GM18868 (cell line): ENCODE results near the gene FAR2.
A peak's percentile ranks its signal among the peaks of the same experiment; 100 is the strongest.
"Not testable (repeated sequence)": the region's sequence is repeated elsewhere in the genome, so short reads cannot be mapped to it uniquely, and the experiment has no call there.

ENCODE experiments used
- ATAC-seq: cut with Tn5 transposase; IDR thresholded peaks from one replicate; pipeline ENCODE4 v1.9.1; 2021; ENCODE audit warnings: mild to moderate bottlenecking, moderate library complexity; ENCODE audit not compliant: unreplicated experiment

Gene FAR2

DNA sequence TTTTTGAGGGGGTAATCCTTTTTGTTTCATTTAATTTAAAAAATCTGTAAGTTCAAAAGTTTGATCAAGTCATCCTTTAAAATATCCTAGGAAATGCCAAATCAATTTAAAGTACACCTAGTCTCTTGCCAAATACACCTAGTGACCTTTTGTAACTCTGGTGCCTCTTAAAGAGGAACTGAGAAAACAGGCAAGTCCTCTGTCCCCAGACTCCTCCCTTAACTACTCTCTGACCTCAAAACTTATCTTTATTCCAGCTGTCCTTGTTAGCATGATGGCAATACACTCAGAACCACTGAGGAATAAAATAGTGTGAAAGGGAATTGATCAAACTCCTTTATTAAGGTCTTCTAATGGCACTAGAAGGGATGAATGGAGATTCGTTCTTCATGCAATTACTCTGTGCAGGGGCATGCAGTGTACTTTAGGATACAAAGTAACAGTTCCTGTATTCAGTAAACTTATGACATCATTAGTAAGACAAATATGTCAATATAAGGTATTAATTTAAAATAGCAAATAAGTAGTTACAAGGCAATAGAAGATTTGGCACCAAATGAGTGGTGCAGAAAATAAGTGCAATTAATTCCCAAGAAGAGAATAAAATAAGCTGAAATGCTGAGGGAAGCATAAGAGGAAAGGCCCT lies 3.3 kb downstream of the FAR2 start:
- peak; percentile 81 for ATAC-seq

DNA sequence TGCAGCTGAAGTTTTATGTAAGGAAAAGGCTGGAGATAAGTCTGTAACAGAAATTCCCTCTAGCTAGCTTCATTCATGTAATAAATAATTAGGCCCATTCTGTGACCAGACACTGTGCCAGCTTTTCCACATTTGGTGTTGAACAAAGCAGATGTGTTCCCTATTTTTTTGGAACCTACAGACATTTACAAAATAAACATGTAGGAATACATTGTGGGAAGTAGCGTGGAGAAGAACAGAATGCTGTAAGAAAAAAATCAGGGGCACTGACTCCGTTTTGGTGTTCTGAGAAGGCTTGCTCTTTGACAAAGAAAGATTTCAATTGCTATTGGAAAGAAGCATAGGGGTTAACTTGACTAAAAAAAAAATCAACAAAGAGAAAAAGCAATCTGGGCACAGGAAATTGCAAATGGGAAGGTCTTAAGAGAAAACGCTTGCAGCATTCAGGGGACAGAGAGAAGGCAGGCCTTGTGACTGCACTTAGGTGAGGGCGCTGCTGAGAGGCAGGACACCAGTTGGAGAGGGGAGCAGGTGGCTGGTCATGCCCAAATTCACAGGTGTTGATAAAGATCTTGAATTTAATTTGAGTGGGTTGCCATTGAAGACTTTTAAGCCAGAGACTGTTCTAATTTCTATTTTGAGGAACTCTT lies 4.0 kb downstream of the FAR2 start:
- ATAC-seq: no peak

DNA sequence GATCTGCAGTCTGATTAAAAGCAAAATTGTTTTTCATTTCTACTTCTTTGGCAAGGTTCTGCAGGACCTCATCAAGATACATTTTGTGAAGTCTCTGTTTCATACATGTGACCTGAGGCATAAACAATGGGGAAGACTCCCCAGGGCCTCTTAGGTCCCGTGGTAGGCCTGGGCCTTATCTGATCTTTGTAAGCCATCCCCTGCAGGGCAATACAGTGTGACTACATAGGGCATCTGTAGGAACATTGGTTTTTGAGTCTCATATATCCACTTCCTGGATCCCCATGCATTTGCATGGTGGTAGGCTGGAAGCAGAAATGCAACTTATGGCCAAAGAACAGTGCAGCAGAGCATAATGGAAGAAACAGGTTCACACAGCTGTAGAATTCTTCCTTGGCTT lies 6.0 kb downstream of the FAR2 start:
- ATAC-seq: peak; percentile 78

DNA sequence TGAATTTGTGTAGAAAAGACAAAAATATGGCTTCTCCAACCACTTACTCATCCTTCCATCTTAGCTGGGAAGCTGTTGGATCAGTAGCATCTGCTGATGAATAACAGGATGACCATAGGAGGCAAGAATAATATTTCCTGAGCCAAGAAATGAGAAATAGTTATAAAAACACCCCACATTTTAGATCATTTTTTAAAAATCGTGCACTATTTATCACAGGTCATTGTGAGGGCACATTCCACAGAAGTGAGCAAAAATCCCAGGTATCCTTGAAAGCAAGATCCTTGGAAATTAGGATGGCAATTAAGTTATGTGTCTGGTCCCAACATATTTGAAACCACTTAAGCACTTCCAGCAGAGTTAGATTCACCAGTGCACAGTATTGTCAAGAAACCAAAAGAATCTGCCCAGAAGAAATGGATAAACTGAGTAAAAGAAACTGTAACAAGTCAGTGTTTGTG lies 8.4 kb downstream of the FAR2 start:
- no peak for ATAC-seq

DNA sequence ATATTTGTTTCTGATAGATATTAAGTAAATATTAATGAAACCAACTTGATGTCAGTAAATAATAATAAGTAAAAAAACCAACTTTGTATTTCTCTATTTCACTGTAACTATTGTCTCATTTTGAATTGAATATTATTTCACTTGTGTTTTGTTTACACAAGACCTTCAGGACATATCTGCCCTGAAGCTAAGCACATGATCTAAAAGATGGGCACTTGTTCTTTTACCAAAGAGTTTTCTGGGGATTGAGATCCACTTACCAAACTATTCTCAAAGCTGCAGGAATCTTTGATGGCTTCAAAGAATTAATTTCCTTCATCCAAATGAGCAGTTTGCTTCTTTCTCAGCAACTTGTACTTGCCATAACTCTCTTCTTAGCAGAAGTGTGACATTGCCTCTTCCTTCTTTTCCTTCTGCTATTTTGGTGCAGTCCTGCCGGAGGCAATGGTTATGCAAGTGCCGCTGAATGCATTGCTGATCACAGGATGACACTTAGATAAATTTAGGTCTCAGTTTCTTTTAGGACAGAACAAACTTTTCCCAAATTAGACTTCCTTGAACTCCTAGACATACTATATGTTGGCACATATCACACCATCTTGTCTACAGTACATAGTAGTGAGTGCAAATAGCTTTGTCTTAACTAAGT lies 9.2 kb downstream of the FAR2 start:
- no peak for ATAC-seq

DNA sequence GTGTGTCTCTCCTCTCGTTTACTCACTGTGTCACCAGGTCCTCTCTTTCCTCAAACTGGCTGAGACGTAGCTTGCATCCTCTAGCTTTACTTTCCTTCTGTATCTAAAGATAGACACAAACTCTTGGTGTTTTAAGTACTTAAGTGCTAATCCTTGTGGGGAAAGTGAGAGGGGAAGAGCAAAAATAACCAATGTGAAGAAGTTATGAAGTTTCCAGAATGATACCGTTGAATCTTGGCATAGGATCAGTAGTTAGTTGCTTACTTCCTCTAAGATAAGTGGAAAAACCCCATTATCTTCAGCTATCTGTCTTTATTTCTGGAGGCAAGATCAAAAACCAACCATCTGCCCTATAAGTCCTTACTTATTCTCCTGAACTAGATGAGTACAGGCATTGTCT lies 10.6 kb downstream of the FAR2 start:
- no peak for ATAC-seq

DNA sequence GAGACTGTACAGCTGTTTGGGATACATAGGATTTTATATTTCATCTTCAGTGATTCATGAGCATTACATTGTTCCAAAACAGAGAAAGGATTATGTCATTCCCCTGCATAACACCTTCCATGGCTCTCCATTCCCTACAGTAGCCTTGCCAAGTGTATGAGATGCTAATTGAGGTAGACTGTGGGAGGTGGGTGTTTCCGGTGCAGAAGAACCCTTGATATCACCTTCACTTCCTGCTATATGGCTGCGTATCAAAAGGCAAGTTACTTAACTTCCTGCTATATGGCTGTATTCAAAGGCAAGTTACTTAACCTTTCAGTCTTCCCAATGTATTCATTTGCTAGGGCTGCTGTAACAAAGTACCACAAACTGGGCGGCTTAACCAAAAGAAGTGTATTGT lies 11.2 kb downstream of the FAR2 start:
- ATAC-seq: no peak

DNA sequence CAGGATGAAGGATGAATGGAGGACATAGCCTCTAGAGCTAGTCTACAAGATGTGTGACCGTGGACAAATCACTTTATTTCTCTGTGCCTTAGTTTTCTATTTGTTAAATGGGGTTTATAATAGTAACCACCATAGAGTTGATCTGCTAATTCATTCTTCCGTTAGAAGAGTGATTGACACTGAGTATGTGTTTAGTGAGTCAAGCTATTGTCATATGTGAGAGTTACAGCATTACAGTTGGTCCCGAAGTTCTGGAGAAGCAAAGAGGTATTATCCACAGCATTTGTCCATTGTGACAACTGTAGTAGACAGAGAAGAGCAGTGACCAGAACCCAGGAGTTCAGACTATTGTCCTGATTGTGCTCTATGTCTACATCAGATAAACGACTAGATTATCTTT lies 14.1 kb downstream of the FAR2 start:
- ATAC-seq: no peak

DNA sequence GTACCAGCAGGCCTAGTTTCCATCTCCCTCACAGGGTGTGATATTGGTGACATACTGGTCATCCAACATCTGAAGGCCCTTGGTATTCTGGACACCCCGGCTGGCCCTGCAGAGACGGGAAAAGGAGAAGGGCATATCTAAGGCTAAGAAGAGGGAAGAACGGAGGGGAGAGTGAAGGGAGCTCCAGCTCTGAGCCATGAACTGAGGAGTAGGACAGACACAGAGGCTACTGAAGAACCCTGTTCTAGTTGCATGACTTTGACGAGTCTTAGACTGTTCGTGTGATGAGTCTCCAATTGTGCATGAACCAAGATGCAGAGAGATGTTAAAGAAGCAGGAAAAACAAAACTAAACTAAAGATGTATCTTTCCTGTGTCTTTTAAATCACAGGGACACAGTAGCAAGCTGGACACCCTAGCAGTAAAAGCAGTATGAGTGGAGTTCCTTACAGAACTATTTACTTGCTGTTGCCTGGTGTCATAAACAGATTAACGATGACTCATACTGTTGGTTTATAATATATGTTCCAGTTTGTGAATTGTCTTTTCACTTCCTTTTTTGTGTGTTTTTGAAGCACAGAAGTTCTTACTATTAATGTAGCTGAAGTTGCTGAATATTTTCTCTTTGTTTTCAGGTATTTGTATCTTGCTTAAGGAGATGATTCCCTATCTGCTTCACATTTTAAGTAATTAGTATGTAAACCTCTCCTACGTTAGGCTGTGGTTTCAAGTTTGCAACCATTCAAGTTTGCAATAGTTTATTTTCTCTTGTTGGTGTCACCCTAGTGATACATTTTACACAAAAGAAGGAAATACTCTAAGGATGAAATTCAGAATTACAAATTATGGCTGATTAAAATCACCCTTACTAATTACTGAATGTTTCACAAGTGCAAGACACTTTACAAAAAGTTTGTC lies 15.7 kb downstream of the FAR2 start:
- ATAC-seq: peak; percentile 100

DNA sequence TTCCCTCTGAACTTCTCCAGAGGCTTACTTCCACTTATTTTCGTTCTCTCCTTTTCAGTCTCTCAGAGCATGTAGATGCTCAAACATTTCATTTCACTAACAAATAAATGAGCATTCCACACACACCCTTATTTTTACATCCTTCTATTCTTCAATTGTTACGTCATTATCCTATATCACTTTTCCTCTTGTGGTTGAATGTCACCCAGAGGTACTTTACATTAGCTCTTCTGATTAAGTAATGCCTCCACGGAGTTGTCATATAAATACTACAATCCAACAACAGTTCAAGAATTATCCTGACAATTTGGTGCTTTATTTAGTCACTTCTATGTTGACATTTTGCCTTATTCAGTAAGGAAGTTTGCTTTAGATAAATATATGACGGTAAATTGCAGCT lies 18.4 kb downstream of the FAR2 start:
- ATAC-seq: no peak

DNA sequence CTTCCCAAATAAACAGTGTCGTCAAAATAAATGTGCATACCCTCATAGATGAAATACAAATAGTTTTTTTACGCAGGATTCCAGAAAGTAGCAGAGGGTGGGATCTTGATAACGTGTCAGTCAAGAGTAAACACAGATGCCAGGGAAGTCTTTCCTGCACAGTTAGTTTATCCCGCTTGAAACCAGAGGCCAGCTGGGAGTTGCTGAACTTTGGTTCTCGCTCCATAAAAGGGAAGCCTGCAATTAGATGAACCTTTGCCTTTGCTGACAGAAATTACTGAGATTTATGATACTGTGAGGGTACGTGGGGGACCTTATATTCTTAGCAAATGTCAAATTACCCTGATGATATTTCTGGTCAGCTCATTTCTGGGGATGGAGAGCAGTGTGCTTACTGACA lies 18.9 kb downstream of the FAR2 start:
- no peak for ATAC-seq

DNA sequence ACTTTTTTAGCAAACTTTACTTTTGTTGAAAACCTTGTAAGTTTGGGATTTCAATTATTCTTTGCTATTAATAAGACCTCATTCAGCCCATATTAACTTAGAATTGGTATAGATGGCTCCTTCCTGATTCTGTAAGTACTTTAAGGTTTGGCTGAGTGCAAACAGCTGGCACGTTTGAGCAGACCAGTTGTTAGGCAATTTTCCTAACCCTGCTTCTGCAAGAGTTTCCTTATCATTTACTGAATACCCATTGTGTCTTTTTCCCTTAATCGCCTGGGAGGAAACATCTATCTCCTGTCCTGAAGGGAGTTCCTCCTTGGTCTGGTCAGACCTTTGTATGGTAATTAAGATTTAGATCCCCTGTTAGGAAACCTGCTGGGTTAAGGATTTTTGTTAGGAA lies 20.9 kb downstream of the FAR2 start:
- ATAC-seq: not testable (repeated sequence)

DNA sequence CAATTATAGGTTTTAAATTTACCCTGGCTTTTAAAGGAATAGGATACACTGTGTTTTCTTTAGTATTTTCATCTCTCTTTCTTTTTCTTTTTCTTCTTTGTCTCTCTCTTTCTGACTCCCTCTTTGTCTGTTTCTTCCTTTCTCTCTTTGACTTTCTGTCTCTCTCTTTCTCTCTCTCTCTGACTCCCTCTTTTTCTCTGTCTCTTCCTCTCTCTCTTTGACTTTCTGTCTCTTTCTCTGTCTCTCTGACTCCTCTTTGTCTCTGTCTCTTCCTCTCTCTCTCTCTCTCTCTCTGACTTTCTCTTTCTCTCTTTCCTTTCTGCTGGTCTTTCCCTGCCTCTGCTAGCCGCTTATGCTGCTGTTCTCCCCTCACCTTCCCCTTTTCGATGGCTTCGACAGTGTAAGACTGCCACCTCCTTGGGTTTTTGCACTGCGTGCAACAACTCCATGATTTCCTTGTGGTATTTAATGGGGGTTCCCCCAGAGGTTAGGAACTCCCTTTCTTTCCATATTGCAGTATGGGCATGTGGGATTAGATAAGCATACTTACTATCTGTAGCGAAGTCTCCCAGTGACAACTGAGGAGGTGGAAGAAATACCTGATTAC lies 21.5 kb downstream of the FAR2 start:
- not testable (repeated sequence) for ATAC-seq

DNA sequence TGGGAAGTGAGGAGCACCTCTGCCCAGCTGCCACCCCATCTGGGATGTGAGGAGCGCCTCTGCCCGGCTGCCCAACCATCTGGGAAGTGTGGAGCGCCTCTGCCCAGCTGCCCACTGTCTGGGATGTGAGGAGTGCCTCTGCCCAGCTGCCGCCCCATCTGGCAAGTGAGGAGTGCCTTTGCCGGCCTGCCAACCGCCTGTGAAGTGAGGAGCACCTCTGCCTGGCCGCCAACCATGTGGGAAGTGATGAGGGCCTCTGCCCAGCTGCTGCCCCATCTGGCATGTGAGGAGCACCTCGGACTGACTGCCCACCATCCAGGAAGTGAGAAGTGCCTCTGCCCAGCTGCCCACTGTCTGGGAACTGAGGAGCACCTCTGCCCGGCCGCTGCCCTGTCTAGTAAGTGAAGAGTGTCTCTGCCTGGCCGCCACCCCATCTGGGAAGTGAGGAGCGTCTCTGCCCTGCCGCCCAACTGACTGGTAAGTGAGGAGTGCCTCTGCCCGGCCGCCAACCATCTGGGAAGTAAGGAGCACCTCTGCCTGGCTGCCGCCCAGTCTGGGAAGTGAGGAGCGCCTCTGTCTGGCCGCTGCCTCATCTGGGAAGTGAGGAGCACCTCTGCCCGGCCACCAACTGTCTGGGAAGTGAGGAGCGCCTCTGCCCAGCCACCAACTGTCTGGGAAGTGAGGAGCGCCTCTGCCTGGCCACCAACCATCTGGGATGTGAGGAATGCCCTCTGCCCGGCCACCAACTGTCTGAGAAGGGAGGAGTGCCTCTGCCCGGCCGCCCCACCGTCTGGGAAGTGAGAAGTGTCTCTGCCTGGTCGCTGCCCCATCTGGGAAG lies 22.6 kb downstream of the FAR2 start:
- ATAC-seq: no peak

DNA sequence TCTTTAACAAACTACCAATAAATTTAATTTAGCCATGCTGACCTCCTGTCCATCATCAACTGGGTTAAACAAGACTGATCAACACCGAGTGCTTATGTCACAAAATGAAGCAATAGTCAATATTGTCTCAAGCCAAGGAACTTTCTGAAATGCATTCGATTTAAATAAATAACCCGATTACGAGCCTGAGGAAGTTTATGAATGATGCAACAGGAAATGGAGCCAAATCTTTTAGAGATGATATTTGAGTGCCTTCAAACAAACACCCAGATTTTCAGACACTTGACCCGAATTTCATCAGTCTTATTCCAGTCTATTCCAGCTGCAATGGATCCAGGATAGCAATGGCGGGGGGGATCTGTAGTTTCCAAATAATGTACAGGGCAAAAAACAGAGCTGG lies 27.9 kb downstream of the FAR2 start:
- ATAC-seq: no peak

DNA sequence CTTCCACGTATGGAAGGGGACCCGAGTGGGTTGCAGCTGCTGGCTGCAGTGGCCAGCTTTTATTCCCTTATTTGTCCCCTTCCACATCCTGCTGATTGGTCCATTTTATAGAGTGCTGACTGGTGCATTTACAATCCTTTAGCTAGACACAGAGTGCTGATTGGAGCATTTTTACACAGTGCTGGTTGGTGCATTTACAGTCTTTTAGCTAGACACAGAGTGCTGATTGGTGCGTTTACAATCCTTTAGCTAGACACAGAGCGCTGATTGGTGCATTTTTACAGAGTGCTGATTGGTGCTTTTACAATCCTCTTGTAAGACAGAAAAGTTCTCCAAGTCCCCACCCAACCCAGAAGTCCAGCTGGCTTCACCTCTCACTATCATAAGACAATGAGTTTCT lies 33.2 kb downstream of the FAR2 start:
- ATAC-seq: not testable (repeated sequence)

DNA sequence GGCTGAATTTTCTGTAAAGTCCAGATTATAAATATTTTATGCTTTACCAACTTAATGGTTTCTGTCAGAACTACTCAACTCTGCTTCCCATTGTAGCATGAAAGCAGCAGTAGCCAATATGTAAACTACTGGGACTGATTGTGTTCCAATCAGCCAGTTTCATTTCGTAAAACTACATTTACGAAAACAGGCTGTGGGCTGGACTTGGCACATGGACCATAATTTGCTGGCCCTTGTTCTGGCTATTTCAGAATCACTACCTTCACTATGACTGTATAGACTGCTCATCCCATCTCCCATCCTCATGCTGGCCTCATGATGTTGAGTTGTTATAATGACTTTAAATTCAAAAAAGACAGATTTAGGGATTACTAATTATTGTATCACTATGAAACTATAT lies 38.7 kb downstream of the FAR2 start:
- ATAC-seq: no peak

DNA sequence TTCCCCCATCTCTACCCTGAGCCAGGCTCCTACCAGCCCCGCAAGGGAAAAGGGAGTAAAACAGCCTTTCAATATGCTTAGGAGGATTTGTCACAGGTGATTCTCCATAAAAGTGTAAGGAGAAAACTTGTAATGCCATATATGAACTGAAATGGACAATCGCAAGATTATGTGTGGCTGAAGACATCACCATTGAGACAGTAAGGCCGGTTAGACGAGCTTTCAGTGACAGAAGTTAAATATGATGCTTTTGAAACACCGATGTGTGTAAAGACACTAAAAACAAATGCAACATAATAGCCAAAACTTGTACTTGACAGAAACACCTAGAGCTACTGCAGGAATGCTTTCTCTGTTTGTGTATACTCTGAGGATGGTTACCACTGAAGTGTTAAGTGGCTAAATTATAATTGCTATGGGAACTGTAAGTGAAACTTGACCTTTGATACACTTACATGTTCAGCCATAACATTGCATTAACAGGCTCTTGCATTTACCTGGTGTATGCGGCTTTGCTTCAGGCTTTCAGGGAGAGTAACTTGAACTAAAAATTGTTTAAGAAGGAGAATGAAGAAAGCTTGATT lies 42.3 kb downstream of the FAR2 start:
- ATAC-seq: no peak

DNA sequence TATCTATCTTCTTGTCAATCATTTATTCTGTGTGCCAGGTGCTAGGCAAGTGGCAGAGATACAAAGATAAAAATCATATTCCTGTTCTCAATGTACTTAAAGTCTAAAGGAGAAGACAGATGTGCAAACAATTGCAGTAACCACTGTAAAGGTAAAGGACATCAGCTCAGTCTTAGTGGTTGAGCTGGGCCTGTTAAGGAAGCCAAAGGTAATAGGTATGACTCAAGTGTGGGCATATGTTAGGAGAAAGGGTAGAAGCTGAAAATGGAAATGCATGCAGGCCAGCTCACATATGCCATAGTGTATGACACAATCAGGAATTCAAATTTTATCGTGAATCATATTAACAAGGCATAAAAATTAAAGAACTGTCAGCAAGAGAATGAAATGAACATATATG lies 49.8 kb downstream of the FAR2 start:
- no peak for ATAC-seq

DNA sequence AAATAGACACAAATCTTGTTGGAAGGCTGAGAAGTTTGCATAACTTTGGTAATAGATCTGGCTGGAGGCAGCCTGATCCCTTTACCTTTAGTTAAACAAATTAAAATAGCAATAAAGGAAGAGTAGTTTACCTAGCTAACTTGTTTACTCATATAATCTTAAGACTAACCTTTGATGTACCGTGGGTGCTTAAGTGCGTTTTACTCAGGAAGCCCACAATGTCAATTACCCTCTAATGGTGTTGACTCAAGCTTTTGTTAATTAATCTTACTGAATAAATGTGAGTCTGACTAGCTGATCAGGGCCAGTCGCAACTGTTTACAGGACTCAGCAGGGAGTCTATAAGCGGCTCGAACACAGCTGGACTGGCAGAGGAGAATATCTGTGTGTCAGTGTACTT lies 51.5 kb downstream of the FAR2 start:
- no peak for ATAC-seq
